ENCODE results near the gene PHF21A. TPM values are rescaled to one million over a fixed set of nuclear protein-coding genes. Genes with fewer than 3 reads are reported as not detected.

Gene PHF21A
- total RNA-seq, 6 experiments from 2014 or later, result 9.2 to 17.1 (median 10.4) TPM

DNA sequence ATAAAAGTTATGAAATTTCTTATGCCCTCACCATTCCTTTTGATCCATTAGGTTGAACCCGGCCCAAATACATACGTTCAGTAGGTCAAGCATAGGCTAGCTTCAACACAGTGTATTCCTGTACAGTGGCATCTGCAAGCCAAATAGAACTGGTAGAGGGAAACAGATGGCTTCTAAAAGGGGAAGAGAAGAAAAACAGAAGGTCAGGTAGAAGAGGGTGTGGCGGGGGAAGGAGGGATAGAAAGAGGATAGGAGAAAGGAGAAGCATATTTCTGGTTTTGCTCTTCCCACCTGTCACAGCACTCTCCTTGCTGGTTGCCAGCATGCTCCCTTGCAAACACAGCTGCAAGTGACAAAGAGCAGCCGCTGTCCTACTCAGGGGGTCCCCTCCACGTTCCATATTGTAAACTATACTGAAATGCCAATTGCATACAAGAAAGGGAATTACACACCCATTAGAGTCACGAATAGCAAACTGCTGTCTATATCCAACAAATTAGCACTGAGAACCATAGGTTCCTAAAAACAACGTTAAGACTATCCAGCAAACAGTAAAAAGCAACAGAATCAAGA is 71.8 kb downstream of the PHF21A start:
- Histone ChIP-seq H3K36me3 (no peaks in the 10 kb centered on the region), H3K9me3 (no peaks in the 10 kb centered on the region), H3K27ac (no peak overlapping the region), H3K4me3 (no peak overlapping the region), H3K4me1 (no peaks in the 10 kb centered on the region), H3K27me3 (no peaks in the 10 kb centered on the region)
- TF ChIP-seq, protein P1, sequence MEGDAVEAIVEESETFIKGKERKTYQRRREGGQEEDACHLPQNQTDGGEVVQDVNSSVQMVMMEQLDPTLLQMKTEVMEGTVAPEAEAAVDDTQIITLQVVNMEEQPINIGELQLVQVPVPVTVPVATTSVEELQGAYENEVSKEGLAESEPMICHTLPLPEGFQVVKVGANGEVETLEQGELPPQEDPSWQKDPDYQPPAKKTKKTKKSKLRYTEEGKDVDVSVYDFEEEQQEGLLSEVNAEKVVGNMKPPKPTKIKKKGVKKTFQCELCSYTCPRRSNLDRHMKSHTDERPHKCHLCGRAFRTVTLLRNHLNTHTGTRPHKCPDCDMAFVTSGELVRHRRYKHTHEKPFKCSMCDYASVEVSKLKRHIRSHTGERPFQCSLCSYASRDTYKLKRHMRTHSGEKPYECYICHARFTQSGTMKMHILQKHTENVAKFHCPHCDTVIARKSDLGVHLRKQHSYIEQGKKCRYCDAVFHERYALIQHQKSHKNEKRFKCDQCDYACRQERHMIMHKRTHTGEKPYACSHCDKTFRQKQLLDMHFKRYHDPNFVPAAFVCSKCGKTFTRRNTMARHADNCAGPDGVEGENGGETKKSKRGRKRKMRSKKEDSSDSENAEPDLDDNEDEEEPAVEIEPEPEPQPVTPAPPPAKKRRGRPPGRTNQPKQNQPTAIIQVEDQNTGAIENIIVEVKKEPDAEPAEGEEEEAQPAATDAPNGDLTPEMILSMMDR (IDR thresholded peaks at IDR 0.05), result no peak
- TF ChIP-seq POLR2A (IDR thresholded peaks at IDR 0.05), result no peak
- intact Hi-C loops (cut with DNase I), result no loop called here
- ATAC-seq (no peak), DNase-seq (no peak)
- WGBS (ENCODE audit: insufficient coverage, low coverage, low lambda C conversion rate, missing lambda C conversion rate), result 79% methylated on average over 7 of the region's 7 CpGs

DNA sequence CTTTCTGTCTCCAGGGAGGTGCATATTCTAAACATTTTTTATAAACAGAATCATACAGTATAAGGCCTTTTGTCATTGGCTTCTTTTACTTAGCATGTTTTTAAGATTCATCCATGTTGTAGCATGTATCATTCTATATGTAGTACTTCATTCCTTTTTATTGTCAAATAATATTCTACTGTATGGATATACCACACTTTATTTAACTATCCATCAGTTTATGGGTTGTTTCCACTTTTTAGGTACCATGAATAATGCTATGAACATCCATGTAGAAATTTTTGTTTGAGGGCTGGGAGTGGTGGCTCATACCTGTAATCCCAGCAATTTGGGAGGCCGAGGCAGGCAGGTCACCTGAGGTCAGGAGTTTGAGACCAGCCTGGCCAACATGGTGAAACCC is 73.1 kb downstream of the PHF21A start:
- Histone ChIP-seq H3K4me1 (no peaks in the 10 kb centered on the region), H3K4me3 (no peak overlapping the region), H3K9me3 (no peaks in the 10 kb centered on the region), H3K36me3 (no peaks in the 10 kb centered on the region), H3K27ac (no peak overlapping the region), H3K27me3 (no peaks in the 10 kb centered on the region)
- ATAC-seq (no peak), DNase-seq (no peak)
- 100% methylated on average over 1 of the region's 1 CpG for WGBS (ENCODE audit: insufficient coverage, low coverage, low lambda C conversion rate, missing lambda C conversion rate)
- intact Hi-C loops (cut with DNase I), result no loop called here
- no peak for TF ChIP-seq POLR2A (IDR thresholded peaks at IDR 0.05)
- TF ChIP-seq, protein P1 (IDR thresholded peaks at IDR 0.05), result no peak

DNA sequence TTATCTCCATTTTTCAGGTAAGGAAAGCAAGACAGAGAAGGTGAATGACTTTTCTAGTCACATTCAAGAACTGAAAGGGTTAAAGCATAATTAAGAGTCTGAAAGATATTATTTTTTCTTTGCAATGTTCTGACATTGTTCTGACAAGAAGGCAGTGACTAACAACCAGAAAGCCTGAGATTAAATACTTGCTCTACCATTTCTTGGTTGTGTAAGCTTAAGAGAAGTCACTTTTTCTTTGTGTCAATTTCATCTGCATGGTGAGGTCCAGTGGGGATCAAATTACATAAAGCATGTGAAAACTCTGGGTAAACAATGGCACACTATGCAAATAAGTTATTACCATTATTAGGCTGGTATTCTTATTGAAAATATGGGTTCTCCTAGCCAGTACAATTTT is 73.7 kb downstream of the PHF21A start:
- Histone ChIP-seq H3K27ac (no peak overlapping the region), H3K9me3 (no peaks in the 10 kb centered on the region), H3K4me3 (no peak overlapping the region), H3K36me3 (no peaks in the 10 kb centered on the region), H3K4me1 (no peaks in the 10 kb centered on the region), H3K27me3 (no peaks in the 10 kb centered on the region)
- DNase-seq (no peak), ATAC-seq (no peak)
- intact Hi-C loops (cut with DNase I), result no loop called here
- no peak for TF ChIP-seq POLR2A (IDR thresholded peaks at IDR 0.05)
- TF ChIP-seq, protein P1 (IDR thresholded peaks at IDR 0.05), result no peak

DNA sequence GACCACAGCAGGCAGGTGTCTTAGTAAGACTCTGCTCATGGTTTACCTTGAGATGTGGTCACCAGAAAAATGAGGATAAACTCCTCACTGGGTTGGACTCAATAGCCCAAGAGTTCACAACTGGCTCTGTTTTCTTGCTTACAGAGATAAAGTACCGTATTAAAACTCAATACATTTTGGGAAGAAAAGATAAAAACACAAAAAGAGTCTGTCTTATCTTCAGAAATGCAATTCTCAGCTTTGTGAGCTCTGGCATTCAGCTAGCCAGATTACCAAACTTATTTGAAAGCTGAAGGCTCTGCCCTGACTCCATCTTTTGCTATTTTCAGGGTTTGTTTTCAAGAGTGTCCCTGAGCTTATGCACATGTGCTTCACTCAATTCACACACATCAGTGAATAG is 75.4 kb downstream of the PHF21A start:
- Histone ChIP-seq H3K27me3 (no peaks in the 10 kb centered on the region), H3K27ac (no peak overlapping the region), H3K9me3 (no peaks in the 10 kb centered on the region), H3K36me3 (no peaks in the 10 kb centered on the region), H3K4me3 (no peak overlapping the region), H3K4me1 (no peaks in the 10 kb centered on the region)
- intact Hi-C loops (cut with DNase I), result no loop called here
- ATAC-seq, result no peak
- DNase-seq, result no peak
- TF ChIP-seq POLR2A (IDR thresholded peaks at IDR 0.05), result no peak
- TF ChIP-seq, protein P1 (IDR thresholded peaks at IDR 0.05), result no peak
- 64% methylated on average over 1 of the region's 1 CpG for WGBS (ENCODE audit: insufficient coverage, low coverage, low lambda C conversion rate, missing lambda C conversion rate)

DNA sequence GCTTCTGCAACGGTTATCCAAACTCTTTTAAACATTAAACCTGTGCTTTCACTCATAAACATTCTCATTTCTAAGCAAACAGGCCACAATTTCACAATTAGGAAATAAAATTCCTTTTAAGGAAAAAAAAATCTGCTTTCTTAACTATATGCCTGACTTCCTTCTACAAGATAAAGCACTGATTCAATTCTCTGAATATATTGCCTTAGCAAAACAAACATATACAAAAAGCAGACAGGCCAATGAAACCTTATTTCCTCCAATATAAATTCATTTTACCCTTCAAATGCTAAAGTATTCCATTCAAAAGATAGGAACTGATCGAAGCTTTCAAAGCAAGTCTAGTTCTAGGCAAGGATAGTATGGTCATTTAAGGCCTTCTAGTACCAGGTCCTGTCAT is 76.7 kb downstream of the PHF21A start:
- Histone ChIP-seq H3K4me3 (no peak overlapping the region), H3K36me3 (no peaks in the 10 kb centered on the region), H3K9me3 (no peaks in the 10 kb centered on the region), H3K27ac (no peak overlapping the region), H3K27me3 (no peaks in the 10 kb centered on the region), H3K4me1 (no peaks in the 10 kb centered on the region)
- intact Hi-C loops (cut with DNase I), result no loop called here
- ATAC-seq (no peak), DNase-seq (no peak)
- WGBS (ENCODE audit: insufficient coverage, low coverage, low lambda C conversion rate, missing lambda C conversion rate), result 63% methylated on average over 2 of the region's 2 CpGs
- no peak for TF ChIP-seq POLR2A (IDR thresholded peaks at IDR 0.05)
- TF ChIP-seq, protein P1 (IDR thresholded peaks at IDR 0.05), result no peak

Data from right lobe of liver (tissue), 6 donors.